Gastroesophageal sphincter (tissue), 4 donors: Measurements from ENCODE around the gene FANK1. TPM values are rescaled to one million over a fixed set of nuclear protein-coding genes. Genes with fewer than 3 reads are reported as not detected.

Experiments used
- ATAC-seq: fragments of 150-250 bp; one replicate; pipeline ENCODE4 v1.9.1; 2016; ENCODE audit warnings: mild to moderate bottlenecking, moderate library complexity
- H3K27ac ChIP-seq, 4 donors: fragments of 200-600 bp; sonication (generic) in 3 of 4; 1 replicate in 3 of 4; 2 replicates in 1 of 4; pipeline ENCODE4 v1.5.1; 2016 to 2019
- H3K27me3 ChIP-seq: fragments of 200-600 bp; sonication (generic); one replicate; pipeline ENCODE4 v1.5.1; 2019
- H3K36me3 ChIP-seq, 2 donors: fragments of 200-600 bp; sonication (generic); one replicate each; pipeline ENCODE4 v1.5.1; 2019; ENCODE audit warnings: control low read depth in 1 of 2
- H3K4me1 ChIP-seq, 3 donors: fragments of 200-600 bp; sonication (generic); 1 replicate in 2 of 3; 2 replicates in 1 of 3; pipeline ENCODE4 v1.5.1; 2016 to 2019; ENCODE audit warnings: control low read depth in 2 of 3
- H3K4me3 ChIP-seq, 2 donors: fragments of 200-600 bp; sonication (generic); one replicate each; pipeline ENCODE4 v1.5.1; 2019; ENCODE audit warnings: mild to moderate bottlenecking in 1 of 2, moderate library complexity in 1 of 2
- H3K9me3 ChIP-seq, 3 donors: fragments of 200-600 bp; sonication (generic); one replicate each; pipeline ENCODE4 v1.5.1; 2017 to 2019; ENCODE audit warnings: control low read depth in 2 of 3
- CTCF ChIP-seq, 4 experiments: fragments of 200-600 bp in 2 of 4; fragments of 450-650 bp in 2 of 4; sonication (generic) in 1 of 4; IDR thresholded peaks; one replicate each; pipeline ENCODE4 v1.5.1; 2017 to 2019; ENCODE audit warnings: antibody characterized with exemption in 4 of 4, mild to moderate bottlenecking in 2 of 4, moderate library complexity in 2 of 4
- EP300 ChIP-seq: sonication (generic); formaldehyde crosslinking; IDR thresholded peaks from one replicate; pipeline ENCODE4 v1.6.1; 2017; ENCODE audit warnings: antibody characterized with exemption, mild to moderate bottlenecking
- POLR2A ChIP-seq, 2 donors: fragments of 450-650 bp; IDR thresholded peaks; one replicate each; pipeline ENCODE4 v1.6.1; 2017; ENCODE audit warnings: antibody characterized with exemption in 2 of 2, mild to moderate bottlenecking in 2 of 2, moderate library complexity in 1 of 2
- POLR2AphosphoS5 ChIP-seq: sonication (generic); formaldehyde crosslinking; IDR thresholded peaks from one replicate; pipeline ENCODE4 v1.6.1; 2017; ENCODE audit warnings: antibody characterized with exemption
- WGBS, 2 donors: methylation state at CpG; one replicate each; pipeline ENCODE4 v1.1.5; 2018; ENCODE audit warnings: low coverage in 1 of 2; 5-methylcytosine and 5-hydroxymethylcytosine counted together
- total RNA-seq, 4 donors: library from RNA; depleted of rRNA; stranded (reverse); fragments of >200 nt; gene quantifications; one replicate each; pipeline ENCODE4 v1.1.0, GENCODE V29; 2016

Gene FANK1
- total RNA-seq, 4 donors from 2014 or later, result 0.81 to 1.7 (median 0.93) TPM; not detected in 1

GRCh38 chr10:125936331-125936730 lies 40.0 kb downstream of the FANK1 start:
- no peak overlapping the region for H3K27ac ChIP-seq
- WGBS, 2 donors, result 54 to 80% methylated on average over 2 of the region's 2 CpGs

GRCh38 chr10:125940515-125940914 lies 44.2 kb downstream of the FANK1 start:
- H3K36me3 ChIP-seq, result no peaks in the 10 kb centered on the region
- H3K27ac ChIP-seq, result no peak overlapping the region
- 68 to 76% methylated on average over 7 to 9 of the region's 13 CpGs for WGBS, 2 donors
- H3K27me3 ChIP-seq, result no peaks in the 10 kb centered on the region
- TF ChIP-seq EP300, result no peak
- H3K4me3 ChIP-seq, result no peak overlapping the region
- H3K4me1 ChIP-seq, result no peaks in the 10 kb centered on the region
- peaks cover 0 to 8% (median 0%) of the 10 kb centered on the region in 3 donors for H3K9me3 ChIP-seq
- no peak for ATAC-seq

More at GRCh38 chr10:125936331-125936730, 40.0 kb downstream of the FANK1 start:
- TF ChIP-seq EP300 (no peak), CTCF (IDR thresholded peaks at IDR 0.05) (no peak), POLR2AphosphoS5 (no peak)
- no peaks in the 10 kb centered on the region for H3K27me3 ChIP-seq
- H3K36me3 ChIP-seq, result no peaks in the 10 kb centered on the region
- no peaks in the 10 kb centered on the region for H3K4me1 ChIP-seq
- H3K4me3 ChIP-seq, result no peak overlapping the region
- no peaks in the 10 kb centered on the region for H3K9me3 ChIP-seq
- ATAC-seq, result no peak

GRCh38 chr10:125951290-125951689 lies 54.9 kb downstream of the FANK1 start:
- ATAC-seq, result no peak
- H3K4me1 ChIP-seq, result no peaks in the 10 kb centered on the region
- no peaks in the 10 kb centered on the region for H3K36me3 ChIP-seq
- TF ChIP-seq POLR2AphosphoS5 (no peak), EP300 (no peak), POLR2A (IDR thresholded peaks at IDR 0.05) (no peak), CTCF (IDR thresholded peaks at IDR 0.05) (no peak)
- H3K27ac ChIP-seq, result no peak overlapping the region
- H3K4me3 ChIP-seq, result no peak overlapping the region
- no peaks in the 10 kb centered on the region for H3K27me3 ChIP-seq
- peaks cover 0 to 40% (median 0%) of the 10 kb centered on the region in 3 donors for H3K9me3 ChIP-seq
- 60 to 68% methylated on average over 1 of the region's 1 CpG for WGBS, 2 donors

- H3K27me3 ChIP-seq, result no peaks in the 10 kb centered on the region
- 86 to 95% methylated on average over 7 to 8 of the region's 9 CpGs for WGBS, 2 donors
- peaks cover 0 to 40% (median 0%) of the 10 kb centered on the region in 3 donors for H3K9me3 ChIP-seq
- H3K27ac ChIP-seq, result no peak overlapping the region
- no peaks in the 10 kb centered on the region for H3K4me1 ChIP-seq
- no peaks in the 10 kb centered on the region for H3K36me3 ChIP-seq
- no peak for ATAC-seq
- no peak overlapping the region for H3K4me3 ChIP-seq
- TF ChIP-seq POLR2AphosphoS5, result no peak
- TF ChIP-seq EP300, result no peak
- TF ChIP-seq CTCF (IDR thresholded peaks at IDR 0.05), result no peak
- no peak for TF ChIP-seq POLR2A (IDR thresholded peaks at IDR 0.05)
Observed at GRCh38 chr10:125953778-125954385, 57.5 kb downstream of the FANK1 start.

- H3K9me3 ChIP-seq, result peaks cover 0 to 51% (median 0%) of the 10 kb centered on the region in 3 donors
- H3K27ac ChIP-seq, result no peak overlapping the region
- H3K4me3 ChIP-seq, result no peak overlapping the region
- H3K36me3 ChIP-seq, result no peaks in the 10 kb centered on the region
- TF ChIP-seq POLR2AphosphoS5 (no peak), POLR2A (IDR thresholded peaks at IDR 0.05) (no peak), EP300 (no peak), CTCF (IDR thresholded peaks at IDR 0.05) (no peak)
- H3K4me1 ChIP-seq, result no peaks in the 10 kb centered on the region
- WGBS, 2 donors, result 76 to 80% methylated on average over 1 to 3 of the region's 3 CpGs
- no peak for ATAC-seq
- no peaks in the 10 kb centered on the region for H3K27me3 ChIP-seq
Observed at GRCh38 chr10:125955766-125956165, 59.4 kb downstream of the FANK1 start.
